Osteoblast (primary cell): ENCODE results near the gene TM9SF1. TPM values are rescaled to one million over a fixed set of nuclear protein-coding genes. Genes with fewer than 3 reads are reported as not detected.

Source experiments
- DNase-seq: peaks from one replicate; pipeline ENCODE4 v3.0.0; 2011; ENCODE audit warnings: low spot score, mixed read lengths; ENCODE audit not compliant: insufficient read length; ENCODE audit errors: missing footprints
- H2AFZ ChIP-seq: 2 replicates; pipeline ENCODE4 v1.6.0; 2011; ENCODE audit warnings: mild to moderate bottlenecking, low read length
- H3K27ac ChIP-seq: 2 replicates; pipeline ENCODE4 v1.5.1; 2011; ENCODE audit warnings: mild to moderate bottlenecking, low read depth, low read length, moderate library complexity
- H3K27me3 ChIP-seq: 2 replicates; pipeline ENCODE4 v1.6.0; 2012; ENCODE audit warnings: mild to moderate bottlenecking, control low read depth, inconsistent platforms, low read length, moderate library complexity; ENCODE audit not compliant: insufficient read depth
- H3K36me3 ChIP-seq: 2 replicates; pipeline ENCODE4 v1.5.1; 2011; ENCODE audit warnings: mild to moderate bottlenecking, low read length, control low read depth, moderate library complexity; ENCODE audit not compliant: insufficient read depth
- H3K4me1 ChIP-seq: 2 replicates; pipeline ENCODE4 v1.5.1; 2011; ENCODE audit warnings: mild to moderate bottlenecking, low read length, control low read depth, moderate library complexity; ENCODE audit not compliant: insufficient read depth
- H3K4me2 ChIP-seq: 2 replicates; pipeline ENCODE4 v1.6.0; 2011; ENCODE audit warnings: mild to moderate bottlenecking, low read length; ENCODE audit not compliant: insufficient read depth
- H3K4me3 ChIP-seq: fragments of 200-600 bp; sonication (generic); 3 replicates; pipeline ENCODE4 v1.5.1; 2012; ENCODE audit warnings: mild to moderate bottlenecking, low read length, inconsistent platforms; ENCODE audit not compliant: insufficient read depth
- H3K79me2 ChIP-seq: 2 replicates; pipeline ENCODE4 v1.6.0; 2012; ENCODE audit warnings: mild to moderate bottlenecking, low read length, control low read depth, inconsistent platforms; ENCODE audit not compliant: insufficient read depth
- H3K9me3 ChIP-seq: 2 replicates; pipeline ENCODE4 v1.5.1; 2011; ENCODE audit warnings: low read depth, low read length, control low read depth
- H4K20me1 ChIP-seq: 2 replicates; pipeline ENCODE4 v1.6.0; 2012; ENCODE audit warnings: mild to moderate bottlenecking, low read length, control low read depth; ENCODE audit not compliant: insufficient read depth
- total RNA-seq: library from RNA; depleted of rRNA; stranded (reverse); fragments of >200 nt; gene quantifications from 2 replicates; pipeline ENCODE4 v1.2.3, GENCODE V29; 2012
- TF ChIP-seq, protein P1 (sequence below): IDR thresholded peaks from 2 replicates; pipeline ENCODE4 v1.5.1; 2011; ENCODE audit warnings: mild to moderate bottlenecking, low read depth, low read length, moderate library complexity; ENCODE audit errors: extremely low read depth

Gene TM9SF1
- total RNA-seq, 1 donor: 78.2 TPM

DNA sequence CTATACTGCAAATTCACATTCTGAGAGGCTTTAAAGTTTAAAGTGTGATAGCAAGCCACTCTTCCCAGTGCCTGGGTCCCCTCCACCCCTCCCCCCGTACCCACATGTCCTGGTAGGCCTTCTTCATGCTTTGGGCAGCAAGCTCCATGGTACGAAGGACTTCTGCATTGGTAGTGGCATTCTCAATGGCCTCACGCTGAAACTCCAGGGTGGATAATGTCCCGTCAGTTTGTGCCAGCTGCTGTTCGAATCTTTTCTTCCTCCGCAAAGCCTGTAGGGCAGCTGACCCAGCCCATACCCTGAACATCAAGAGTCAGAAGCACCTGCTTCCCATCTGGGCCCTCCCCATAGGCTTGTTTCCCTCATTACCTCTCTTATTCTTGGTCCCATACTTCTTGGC, 16.1 kb upstream of the TM9SF1 start:
- Histone ChIP-seq H4K20me1 (no peaks in the 10 kb centered on the region), H3K9me3 (no peaks in the 10 kb centered on the region), H3K27ac (no peak overlapping the region), H3K79me2 (peaks cover 24% of the 10 kb centered on the region), H3K4me3 (no peak overlapping the region), H3K4me2 (no peak overlapping the region), H3K36me3 (peaks cover 47% of the 10 kb centered on the region), H3K4me1 (peaks cover 12% of the 10 kb centered on the region), H3K27me3 (no peaks in the 10 kb centered on the region), H2AFZ (no peak overlapping the region)
- TF ChIP-seq, protein P1, sequence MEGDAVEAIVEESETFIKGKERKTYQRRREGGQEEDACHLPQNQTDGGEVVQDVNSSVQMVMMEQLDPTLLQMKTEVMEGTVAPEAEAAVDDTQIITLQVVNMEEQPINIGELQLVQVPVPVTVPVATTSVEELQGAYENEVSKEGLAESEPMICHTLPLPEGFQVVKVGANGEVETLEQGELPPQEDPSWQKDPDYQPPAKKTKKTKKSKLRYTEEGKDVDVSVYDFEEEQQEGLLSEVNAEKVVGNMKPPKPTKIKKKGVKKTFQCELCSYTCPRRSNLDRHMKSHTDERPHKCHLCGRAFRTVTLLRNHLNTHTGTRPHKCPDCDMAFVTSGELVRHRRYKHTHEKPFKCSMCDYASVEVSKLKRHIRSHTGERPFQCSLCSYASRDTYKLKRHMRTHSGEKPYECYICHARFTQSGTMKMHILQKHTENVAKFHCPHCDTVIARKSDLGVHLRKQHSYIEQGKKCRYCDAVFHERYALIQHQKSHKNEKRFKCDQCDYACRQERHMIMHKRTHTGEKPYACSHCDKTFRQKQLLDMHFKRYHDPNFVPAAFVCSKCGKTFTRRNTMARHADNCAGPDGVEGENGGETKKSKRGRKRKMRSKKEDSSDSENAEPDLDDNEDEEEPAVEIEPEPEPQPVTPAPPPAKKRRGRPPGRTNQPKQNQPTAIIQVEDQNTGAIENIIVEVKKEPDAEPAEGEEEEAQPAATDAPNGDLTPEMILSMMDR: no peak
- no peak for DNase-seq

- no peaks in the 10 kb centered on the region for H4K20me1 ChIP-seq
- no peak overlapping the region for H2AFZ ChIP-seq
- peaks cover 22% of the 10 kb centered on the region for H3K79me2 ChIP-seq
- no peak overlapping the region for H3K4me3 ChIP-seq
- H3K27ac ChIP-seq: no peak overlapping the region
- H3K4me2 ChIP-seq: no peak overlapping the region
- no peaks in the 10 kb centered on the region for H3K27me3 ChIP-seq
- TF ChIP-seq, protein P1: no peak
- H3K4me1 ChIP-seq: no peaks in the 10 kb centered on the region
- DNase-seq: no peak
- H3K36me3 ChIP-seq: peaks cover 68% of the 10 kb centered on the region
- no peaks in the 10 kb centered on the region for H3K9me3 ChIP-seq
Measured at GRCh38 chr14:24207625-24208024, 12.4 kb upstream of the TM9SF1 start.

DNA sequence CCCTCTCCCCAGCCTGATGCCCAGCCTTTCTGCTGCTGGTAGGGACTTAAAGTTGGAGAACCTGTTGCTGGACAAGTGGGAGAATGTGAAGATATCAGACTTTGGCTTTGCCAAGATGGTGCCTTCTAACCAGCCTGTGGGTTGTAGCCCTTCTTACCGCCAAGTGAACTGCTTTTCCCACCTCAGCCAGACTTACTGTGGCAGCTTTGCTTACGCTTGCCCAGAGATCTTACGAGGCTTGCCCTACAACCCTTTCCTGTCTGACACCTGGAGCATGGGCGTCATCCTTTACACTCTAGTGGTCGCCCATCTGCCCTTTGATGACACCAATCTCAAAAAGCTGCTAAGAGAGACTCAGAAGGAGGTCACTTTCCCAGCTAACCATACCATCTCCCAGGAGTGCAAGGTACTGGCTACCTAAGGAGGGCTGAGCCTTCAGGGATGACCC, 11.9 kb upstream of the TM9SF1 start:
- TF ChIP-seq, protein P1: no peak
- Histone ChIP-seq H3K4me1 (no peaks in the 10 kb centered on the region), H2AFZ (no peak overlapping the region), H3K79me2 (peaks cover 22% of the 10 kb centered on the region), H3K36me3 (peaks cover 68% of the 10 kb centered on the region), H3K27me3 (no peaks in the 10 kb centered on the region), H4K20me1 (no peaks in the 10 kb centered on the region), H3K4me3 (no peak overlapping the region), H3K4me2 (no peak overlapping the region), H3K27ac (no peak overlapping the region), H3K9me3 (no peaks in the 10 kb centered on the region)
- no peak for DNase-seq

- TF ChIP-seq, protein P1: no peak
- Histone ChIP-seq H3K4me2 (no peak overlapping the region), H3K79me2 (peaks cover 22% of the 10 kb centered on the region), H3K27me3 (no peaks in the 10 kb centered on the region), H3K4me1 (no peaks in the 10 kb centered on the region), H4K20me1 (no peaks in the 10 kb centered on the region), H3K9me3 (no peaks in the 10 kb centered on the region), H3K27ac (no peak overlapping the region), H3K36me3 (peaks cover 73% of the 10 kb centered on the region), H2AFZ (no peak overlapping the region), H3K4me3 (no peak overlapping the region)
- DNase-seq: peak; percentile 27
Measured at GRCh38 chr14:24206260-24207103, 11.2 kb upstream of the TM9SF1 start.
